ENCODE results near the gene PSMD13.

The PSMD13 gene

GRCh38 chr11:204587-205109, 32.1 kb upstream of the PSMD13 start:
- no peak for ATAC-seq

GRCh38 chr11:205221-206001, 31.4 kb upstream of the PSMD13 start:
- ATAC-seq = no peak

GRCh38 chr11:206002-206384, 30.8 kb upstream of the PSMD13 start:
- ATAC-seq = no peak

GRCh38 chr11:206526-207207, 30.1 kb upstream of the PSMD13 start:
- ATAC-seq = no peak

- peak; percentile 85 to 87 for ATAC-seq
Measured at GRCh38 chr11:207208-207862, 29.4 kb upstream of the PSMD13 start, which contains the start of the genes BET1L and RIC8A. Gene BET1L (minus strand): TSS chr11:207399. CDS start chr11:207321, 78 bp downstream. Gene RIC8A (plus strand): TSS chr11:207708. CDS start chr11:208855, 1,147 bp downstream.

GRCh38 chr11:207863-208180, 29.0 kb upstream of the PSMD13 start:
- ATAC-seq = peak; percentile 9 to 18

- peak; percentile 66 to 74 for ATAC-seq
Measured at GRCh38 chr11:208181-208916, 28.4 kb upstream of the PSMD13 start.

- ATAC-seq = no peak
Measured at GRCh38 chr11:208917-209260, 27.9 kb upstream of the PSMD13 start.

GRCh38 chr11:209275-210121, 27.3 kb upstream of the PSMD13 start:
- ATAC-seq = no peak

- ATAC-seq = no peak
Measured at GRCh38 chr11:210122-210802, 26.5 kb upstream of the PSMD13 start.

GRCh38 chr11:210803-211180, 26.0 kb upstream of the PSMD13 start:
- ATAC-seq = no peak

- ATAC-seq = no peak
Measured at GRCh38 chr11:211295-211694, 25.5 kb upstream of the PSMD13 start.

GRCh38 chr11:211741-212140, 25.0 kb upstream of the PSMD13 start:
- ATAC-seq = no peak

GRCh38 chr11:212150-213100, 24.4 kb upstream of the PSMD13 start:
- no peak for ATAC-seq

GRCh38 chr11:213111-213510, 23.7 kb upstream of the PSMD13 start:
- ATAC-seq = no peak

- no peak for ATAC-seq
Measured at GRCh38 chr11:214083-214482, 22.7 kb upstream of the PSMD13 start.

GRCh38 chr11:215581-216037, 21.2 kb upstream of the PSMD13 start:
- ATAC-seq = no peak

GRCh38 chr11:216081-216974, 20.4 kb upstream of the PSMD13 start:
- ATAC-seq = no peak

- peak in 1 of 2 donors; percentile 36 for ATAC-seq
Measured at GRCh38 chr11:217704-218103, 19.1 kb upstream of the PSMD13 start.

Data from activated CD4-positive, CD25-positive, alpha-beta regulatory T cell treated with anti-CD3 and anti-CD28 coated beads, Interleukin-2, amount 50 U/mL, for 24 hours (primary cell).